K562 treated with DMSO at 1 percent for 48 hours (cell line): ENCODE measurements around the gene VSIR. TPM values are rescaled to one million over a fixed set of nuclear protein-coding genes. Genes with fewer than 3 reads are reported as not detected.

ENCODE experiments used
- total RNA-seq: library from RNA; unstranded; fragments of 300-600 nt; gene quantifications from 2 replicates; pipeline ENCODE4 v1.2.3, GENCODE V29; 2022; ENCODE audit warnings: low replicate concordance; ENCODE audit errors: extremely low read depth

The VSIR gene
- not detected in 2 replicates for total RNA-seq

DNA sequence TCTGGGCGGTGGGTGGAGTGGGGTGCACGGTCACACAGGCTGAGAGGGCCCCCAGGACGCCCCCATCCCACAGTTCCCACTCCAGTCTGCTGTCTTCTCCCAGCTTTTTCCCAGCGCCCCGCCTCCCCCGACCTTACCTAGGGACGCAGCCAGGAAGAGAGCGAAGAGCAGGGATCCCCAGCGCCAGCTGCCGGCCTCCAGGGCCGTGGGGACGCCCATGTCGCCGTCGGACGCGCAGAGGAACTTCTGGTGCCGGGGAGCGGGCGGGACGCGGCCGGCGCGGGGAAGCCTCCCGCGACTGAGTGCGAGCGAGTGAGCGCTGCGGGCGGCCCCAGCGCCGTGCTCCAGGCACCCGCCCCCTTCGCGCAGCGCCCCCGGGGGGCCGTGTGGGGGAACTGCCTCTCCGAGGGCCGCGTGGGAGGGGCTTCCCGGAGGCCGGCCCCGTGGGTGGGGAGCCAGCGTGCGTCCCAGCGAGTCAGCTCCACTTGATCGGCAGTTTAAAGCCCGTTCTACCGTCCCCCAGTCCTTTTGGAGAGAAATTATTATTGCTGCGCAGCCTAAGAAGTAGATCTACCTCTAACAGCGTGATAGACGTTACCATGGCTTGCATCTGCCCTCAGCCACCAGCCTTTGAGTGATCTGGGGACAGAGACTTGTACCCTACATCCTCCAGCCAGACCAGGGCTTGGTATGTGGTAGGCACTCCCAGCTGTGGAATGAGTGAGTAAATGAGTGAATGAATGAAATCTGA is at the start of gene VSIR:
TSS of gene VSIR (minus strand) at position 300 of the 751 bp plus-strand sequence. CDS start at position 219, 81 bp downstream.

DNA sequence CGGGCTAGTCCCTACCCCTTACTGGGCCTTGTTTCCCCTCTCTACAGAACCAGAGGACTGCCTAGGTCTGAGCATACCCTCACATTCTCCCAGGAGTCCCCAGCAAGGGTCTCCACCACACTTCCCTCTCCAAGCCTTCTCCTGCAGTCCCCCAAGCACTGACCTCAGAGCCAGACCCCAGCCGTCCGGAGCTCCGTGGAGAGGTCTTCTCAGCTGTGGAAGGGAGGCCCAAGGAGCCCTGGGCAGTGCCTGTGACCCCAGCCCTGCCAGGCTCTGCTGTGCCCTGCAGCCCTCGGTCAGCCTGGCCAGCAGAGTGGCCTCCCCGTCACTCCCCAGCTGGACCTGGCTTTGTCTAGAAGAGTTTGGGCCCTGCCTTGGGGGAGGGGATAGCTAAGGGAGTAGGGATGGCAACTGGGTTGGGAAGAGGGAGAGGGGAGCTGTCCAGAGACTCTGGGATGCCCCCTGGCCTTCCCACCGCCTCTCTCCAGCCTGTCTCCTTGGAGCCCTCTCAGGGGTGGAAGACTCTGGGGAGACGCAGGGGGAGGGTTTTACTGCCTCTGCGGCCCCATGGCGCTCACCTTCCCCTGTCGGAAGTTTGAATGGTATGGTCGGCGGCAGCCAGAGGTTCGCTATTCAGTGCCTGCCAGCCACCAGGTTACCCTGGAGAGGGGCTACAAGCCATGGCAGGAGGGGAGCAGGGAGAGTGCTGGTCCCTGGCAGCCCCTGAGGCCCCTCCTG is 53.7 kb downstream of the VSIR start, which contains the start of gene C10orf105:
TSS of gene C10orf105 (minus strand) at position 315 of the 738 bp plus-strand sequence. CDS start 3,441 bp downstream, outside the sequence.

Other genes with a start within 250 kb of the VSIR start
- gene C10orf105, start 53.7 kb downstream of the VSIR start, total RNA-seq: not detected in 2 replicates
- gene PSAP, start 77.7 kb upstream of the VSIR start, total RNA-seq: 1,142 and 1,407 TPM in 2 replicates
- gene CHST3, start 190.9 kb upstream of the VSIR start, total RNA-seq: not detected in 2 replicates